HepG2 (cell line): Measurements from ENCODE around the gene LGI1. TPM values are rescaled to one million over a fixed set of nuclear protein-coding genes. Genes with fewer than 3 reads are reported as not detected.

Experiments used
- ATAC-seq: fragments of 200-7000 bp; cut with Tn5 transposase; 3 replicates; pipeline ENCODE4 v1.9.1; 2020; ENCODE audit warnings: mild to moderate bottlenecking, moderate library complexity
- BruUV-seq: library from RNA; stranded (reverse); fragments of 400-500 nt; replicated peaks from 2 replicates; lab custom pipeline; 2021; lab: Mats Ljungman, UMichigan
- CTCF ChIA-PET: fragments of 300-600 bp; formaldehyde crosslinking; extraction: SDS; loops from one replicate; lab custom pipeline; 2021; ENCODE audit warnings: low total read pairs, inconsistent platforms, low intra/inter-chr PET ratio; lab: Yijun Ruan, JAX
- POLR2A ChIA-PET: fragments of 350-600 bp; sonication (Branson Sonifier 250); formaldehyde crosslinking; loops from one replicate; lab custom pipeline; 2020; ENCODE audit warnings: antibody characterized with exemption, inconsistent platforms; lab: Yijun Ruan, JAX
- DNase-seq: peaks from one replicate; pipeline ENCODE4 v3.0.0-alpha.2; 2015; ENCODE audit warnings: low spot score
- FAIRE-seq: peaks from 3 replicates; lab custom pipeline; 2011; peaks lifted over from hg19 to GRCh38; lab: Jason Lieb, UNC
- H2AFZ ChIP-seq: one replicate; pipeline ENCODE4 v1.6.1; 2011; ENCODE audit warnings: low read length, inconsistent platforms
- H3K27ac ChIP-seq: fragments of 300-600 bp; 3 replicates; pipeline ENCODE4 v1.8.0; 2011; ENCODE audit warnings: mixed run types, mild to moderate bottlenecking, mixed read lengths, low read length, inconsistent platforms; ENCODE audit not compliant: insufficient read depth; ENCODE audit errors: extremely low read length
- H3K27me3 ChIP-seq, 2 experiments: fragments of 200-600 bp in 1 of 2; 2 replicates in 1 of 2; 3 replicates in 1 of 2; pipeline versions ENCODE4 v1.6.0 to v1.8.0; 2011; ENCODE audit warnings: low read length in 2 of 2, mild to moderate bottlenecking in 2 of 2, moderate library complexity in 2 of 2, inconsistent platforms in 1 of 2; ENCODE audit not compliant: insufficient read depth in 2 of 2, control insufficient read depth in 1 of 2
- H3K36me3 ChIP-seq, 2 experiments: fragments of 200-600 bp in 1 of 2; replicated peaks in 1 of 2; 2 replicates in 1 of 2; 3 replicates in 1 of 2; pipeline versions ENCODE4 v1.5.1 to v1.8.0; 2011; ENCODE audit warnings: low read length in 2 of 2, inconsistent platforms in 1 of 2; ENCODE audit not compliant: insufficient read depth in 2 of 2, control insufficient read depth in 1 of 2
- H3K4me1 ChIP-seq: 2 replicates; pipeline ENCODE4 v1.5.1; 2012; ENCODE audit warnings: low read length, inconsistent platforms; ENCODE audit not compliant: insufficient read depth
- H3K4me2 ChIP-seq: 2 replicates; pipeline ENCODE4 v1.6.0; 2011; ENCODE audit warnings: low read depth, low read length, inconsistent platforms
- H3K4me3 ChIP-seq, 3 experiments: fragments of 200-600 bp in 1 of 3; sonication (generic), shearing (Covaris generic) in 1 of 3; replicated peaks in 1 of 3; 2 replicates each; pipeline ENCODE4 v1.5.1; 2011 to 2016; ENCODE audit warnings: low read length in 3 of 3, inconsistent platforms in 2 of 3, low read depth in 2 of 3, mild to moderate bottlenecking in 2 of 3, control low read depth in 1 of 3, mixed read lengths in 1 of 3; ENCODE audit not compliant: insufficient read depth in 1 of 3
- H3K79me2 ChIP-seq: one replicate; pipeline ENCODE4 v1.6.1; 2011; ENCODE audit warnings: low read length, inconsistent platforms; ENCODE audit not compliant: insufficient read depth
- H3K9ac ChIP-seq: 2 replicates; pipeline ENCODE4 v1.6.0; 2011; ENCODE audit warnings: mild to moderate bottlenecking, low read depth, low read length, inconsistent platforms; ENCODE audit not compliant: insufficient read depth
- H3K9me3 ChIP-seq: 2 replicates; pipeline ENCODE4 v1.5.1; 2012; ENCODE audit warnings: mild to moderate bottlenecking, low read length
- H4K20me1 ChIP-seq: 2 replicates; pipeline ENCODE4 v1.6.0; 2011; ENCODE audit warnings: inconsistent platforms, mild to moderate bottlenecking, low read length, moderate library complexity; ENCODE audit not compliant: insufficient read depth
- FOSL1 ChIP-seq: sonication (generic); formaldehyde crosslinking; IDR thresholded peaks from 2 replicates; pipeline ENCODE4 v1.9.0; 2021; ENCODE audit warnings: missing genetic modification reagents, borderline replicate concordance
- GRHL1 ChIP-seq: sonication (generic); formaldehyde crosslinking; conservative IDR thresholded peaks from 2 replicates; pipeline ENCODE4 v1.8.0; 2022; ENCODE audit warnings: missing genetic modification reagents
- MTA1 ChIP-seq: sonication (generic); formaldehyde crosslinking; IDR thresholded peaks from 2 replicates; pipeline ENCODE4 v1.4.0; 2020; ENCODE audit warnings: missing genetic modification reagents, mild to moderate bottlenecking, borderline replicate concordance
- SRSF4 ChIP-seq: fragments of 200-400 bp; formaldehyde crosslinking; IDR thresholded peaks from one replicate; pipeline ENCODE4 v1.6.1; 2018; ENCODE audit warnings: mild to moderate bottlenecking, low read depth, low read length, moderate library complexity; ENCODE audit not compliant: poor library complexity, severe bottlenecking
- TFAP4 ChIP-seq: sonication (generic); IDR thresholded peaks from 2 replicates; pipeline ENCODE4 v1.6.1; 2016; ENCODE audit warnings: low read depth, borderline replicate concordance
- THAP9 ChIP-seq: sonication (generic); formaldehyde crosslinking; IDR thresholded peaks from 2 replicates; pipeline ENCODE4; 2020; ENCODE audit warnings: missing genetic modification reagents, mild to moderate bottlenecking, borderline replicate concordance
- TRIM22 ChIP-seq: fragments of 450-650 bp; IDR thresholded peaks from 2 replicates; pipeline ENCODE4 v1.6.1; 2017
- WIZ ChIP-seq: sonication (generic); formaldehyde crosslinking; IDR thresholded peaks from 2 replicates; pipeline ENCODE4 v1.5.1; 2020; ENCODE audit warnings: mild to moderate bottlenecking, missing genetic modification reagents
- YY1 ChIP-seq: IDR thresholded peaks from 2 replicates; pipeline ENCODE4 v1.6.1; 2011; ENCODE audit warnings: low read length, low read depth, moderate library complexity, mild to moderate bottlenecking; ENCODE audit not compliant: insufficient read depth, insufficient replicate concordance
- ZBTB3 ChIP-seq: sonication (generic); formaldehyde crosslinking; IDR thresholded peaks from 2 replicates; pipeline ENCODE4 v1.4.0; 2020; ENCODE audit warnings: low read depth, mild to moderate bottlenecking, moderate library complexity, missing genetic modification reagents, borderline replicate concordance
- ZNF138 ChIP-seq: sonication (generic); formaldehyde crosslinking; IDR thresholded peaks from 2 replicates; pipeline ENCODE4 v1.5.0; 2020; ENCODE audit warnings: mild to moderate bottlenecking, low read depth, missing genetic modification reagents
- ZNF562 ChIP-seq: sonication (generic); formaldehyde crosslinking; IDR thresholded peaks from 2 replicates; pipeline ENCODE4 v1.8.0; 2022; ENCODE audit warnings: missing genetic modification reagents, borderline replicate concordance
- WGBS: methylation state at CpG from one replicate; pipeline ENCODE4 v1.1.6; 2017; ENCODE audit warnings: low lambda C conversion rate; 5-methylcytosine and 5-hydroxymethylcytosine counted together
- in situ Hi-C: cut with HindIII; loops from 2 replicates; pipeline ENCODE4 v1.10.0; 2017; ENCODE audit warnings: low pct_unique_long_range_greater_than_20kb; ENCODE audit not compliant: extremely low pct_ligation_motif_present
- intact Hi-C: fragments of 100-400 bp; cut with micrococcal nuclease; formaldehyde crosslinking; loops from one replicate; pipeline ENCODE4 v1.10.0; 2022; ENCODE audit not compliant: unreplicated experiment
- polyA plus RNA-seq, 8 experiments: library from polyadenylated mRNA; depleted of rRNA in 3 of 8; stranded (reverse) in 7 of 8; unstranded in 1 of 8; fragments of >200 nt; fragmentation: Illumina TruSeq in 4 of 8; extraction: Trizol in 4 of 8; gene quantifications; 2 replicates each; pipeline versions ENCODE4 v1.2.1 to v1.2.3, GENCODE V29; 2011 to 2016; ENCODE audit warnings: low read depth in 4 of 8, missing spikeins in 1 of 8, mixed read lengths in 1 of 8; ENCODE audit not compliant: insufficient read depth in 1 of 8
- total RNA-seq, 5 experiments: library from RNA; depleted of rRNA; stranded (reverse); fragments of >200 nt; fragmentation: Illumina TruSeq; extraction: Trizol; gene quantifications; 2 replicates each; pipeline ENCODE4 v1.2.3, GENCODE V29; 2016; ENCODE audit warnings: low read depth in 1 of 5

LGI1 gene
- total and polyA plus RNA-seq, 2 of the 13 experiments (the other 11 are each of a cell fraction or from before 2014, with no cell fraction given), result not detected

GRCh38 chr10:93837822-93838221 is 80.1 kb downstream of the LGI1 start:
- Histone ChIP-seq H3K36me3 (no peaks in the 10 kb centered on the region), H3K4me3 (no peak overlapping the region), H3K79me2 (no peaks in the 10 kb centered on the region), H3K4me1 (no peaks in the 10 kb centered on the region), H4K20me1 (no peaks in the 10 kb centered on the region), H3K4me2 (no peak overlapping the region), H2AFZ (no peak overlapping the region), H3K27ac (no peak overlapping the region), H3K9me3 (peaks cover 7% of the 10 kb centered on the region; the same call in 1 of the 2 replicates), H3K9ac (no peak overlapping the region), H3K27me3 (no peaks in the 10 kb centered on the region; a peak in 2 of 5 replicates)
- no CpG with 5 or more reads among the region's 1 CpG for WGBS
- TF ChIP-seq THAP9 (CRISPR knock-in tag) (no peak), ZBTB3 (CRISPR knock-in tag) (no peak), MTA1 (no peak), WIZ (CRISPR knock-in tag) (no peak), TRIM22 (no peak), YY1 (no peak), FOSL1 (CRISPR knock-in tag) (no peak), ZNF562 (CRISPR knock-in tag) (no peak), TFAP4 (no peak), SRSF4 (no peak), GRHL1 (no peak), ZNF138 (CRISPR knock-in tag) (no peak)
- ChIA-PET POLR2A (no interaction called here), CTCF (no interaction called here)
- intact Hi-C loops (no loop called here), in situ Hi-C loops (no loop called here)
- ATAC-seq, result no peak
- no TSS peak for BruUV-seq
- FAIRE-seq, result no peak
- DNase-seq, result no peak
